HG03103 (cell line): Measurements from ENCODE around the gene ZNF839.
"Not testable (repeated sequence)": the region's sequence is repeated elsewhere in the genome, so short reads cannot be mapped to it uniquely, and the experiment has no call there.

Experiments used
- ATAC-seq: cut with Tn5 transposase; IDR thresholded peaks from one replicate; pipeline ENCODE4 v1.9.1; 2021; ENCODE audit warnings: low read depth; ENCODE audit not compliant: unreplicated experiment

ZNF839 gene

DNA sequence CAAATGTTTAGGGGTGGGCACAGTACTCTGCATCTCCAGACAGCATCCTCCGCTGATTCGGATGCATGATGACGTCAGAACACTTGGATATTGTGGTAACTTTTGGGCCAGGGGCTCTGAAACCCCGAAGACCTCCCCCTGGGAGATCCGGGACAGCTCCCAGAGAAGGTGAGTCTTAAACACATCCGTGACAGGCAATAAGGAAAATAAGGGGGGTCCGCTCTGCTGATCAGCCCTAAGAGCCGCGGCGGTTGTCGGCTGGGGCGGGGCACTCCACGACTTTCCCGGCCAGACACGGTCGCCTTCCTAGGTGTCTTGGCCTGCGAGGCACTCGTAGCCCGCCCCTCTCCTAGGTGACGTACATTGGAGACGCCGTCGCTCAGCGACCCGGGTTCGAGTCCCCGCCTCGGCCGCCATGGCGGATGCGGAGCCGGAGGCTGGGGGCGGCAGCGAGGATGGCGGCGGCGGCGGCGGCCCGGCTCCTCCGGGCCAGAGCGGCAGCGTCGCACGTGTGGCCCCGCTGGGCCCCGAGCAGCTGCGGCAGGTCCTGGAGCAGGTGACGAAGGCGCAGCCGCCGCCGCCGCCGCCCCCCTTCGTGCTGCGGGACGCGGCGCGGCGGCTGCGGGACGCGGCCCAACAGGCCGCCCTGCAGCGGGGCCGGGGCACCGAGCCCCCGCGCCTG, at the start of gene ZNF839:
TSS of gene ZNF839 (plus strand) at position 396 of the 682 bp plus-strand sequence. CDS start at position 416, 20 bp downstream.
- peak; percentile 62 for ATAC-seq

DNA sequence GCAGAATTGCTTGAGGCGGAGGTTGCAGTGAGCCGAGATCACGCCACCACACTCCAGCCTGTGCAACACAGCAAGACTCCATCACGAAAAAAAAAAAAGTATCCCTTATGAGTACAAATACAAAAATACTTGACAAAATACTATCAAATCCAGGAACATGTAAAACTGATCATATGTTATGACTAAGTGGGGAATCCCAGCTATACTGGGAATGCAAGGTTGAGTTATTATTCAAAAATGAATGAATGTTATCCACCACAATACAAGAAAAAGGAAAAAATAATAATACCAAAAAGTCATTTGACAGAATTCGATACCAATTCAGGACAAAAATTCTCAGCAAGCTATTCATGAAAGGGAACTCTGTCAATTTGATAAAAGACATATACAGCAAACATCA, 47.2 kb upstream of the ZNF839 start:
- no peak for ATAC-seq

DNA sequence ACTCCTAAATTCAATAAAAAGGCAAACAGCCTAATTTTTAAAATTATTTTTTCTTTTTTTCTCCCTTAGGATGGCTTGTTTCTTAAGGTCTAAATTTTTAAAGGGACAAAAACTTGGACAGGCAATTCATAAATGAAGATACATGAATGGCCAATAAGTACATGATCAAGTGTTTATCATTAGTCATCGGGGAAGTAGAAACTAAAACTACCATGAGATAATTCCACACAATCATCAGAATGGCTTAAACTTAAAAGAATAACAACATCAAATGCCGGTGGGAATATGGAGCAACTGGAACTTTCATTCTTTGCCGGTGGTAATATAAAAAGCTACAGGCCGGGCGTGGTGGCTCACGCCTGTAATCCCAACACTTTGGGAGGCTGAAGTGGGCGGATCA, 43.7 kb upstream of the ZNF839 start:
- ATAC-seq, result no peak

DNA sequence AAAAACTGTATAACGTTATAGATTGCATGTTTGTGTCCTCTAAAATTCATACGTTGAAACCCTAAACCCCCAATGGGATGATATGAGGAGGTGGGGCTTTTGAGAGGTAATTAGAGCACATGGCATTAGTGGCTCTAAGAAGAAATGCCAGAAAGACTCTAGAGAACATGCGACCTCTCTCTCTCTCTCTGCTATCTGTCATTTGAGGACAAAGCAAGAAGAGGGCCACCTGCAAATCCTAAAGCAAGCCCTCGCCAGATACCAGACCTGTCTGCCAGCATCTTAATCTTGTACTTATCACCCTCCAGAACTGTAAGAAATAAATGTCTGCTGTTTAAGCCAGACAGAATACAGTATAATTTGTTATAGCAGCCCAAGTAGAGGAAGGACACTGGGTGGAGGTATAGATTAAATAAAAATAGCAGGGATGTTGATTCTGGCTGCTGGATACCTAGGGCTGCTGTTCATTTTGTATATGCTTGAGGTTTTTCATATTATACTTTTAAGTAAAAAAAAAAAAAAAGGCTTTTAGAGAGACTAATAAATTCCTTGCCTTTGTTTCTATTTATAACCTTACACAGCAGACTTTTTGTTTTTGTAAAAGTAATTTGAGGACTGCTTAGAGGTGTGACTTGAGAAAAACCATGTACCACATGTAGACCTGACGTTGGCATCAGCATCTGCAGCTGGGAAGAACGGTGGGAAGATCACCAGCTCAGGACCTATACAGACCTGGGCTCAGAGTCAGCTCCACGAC, 41.5 kb upstream of the ZNF839 start:
- no peak for ATAC-seq

DNA sequence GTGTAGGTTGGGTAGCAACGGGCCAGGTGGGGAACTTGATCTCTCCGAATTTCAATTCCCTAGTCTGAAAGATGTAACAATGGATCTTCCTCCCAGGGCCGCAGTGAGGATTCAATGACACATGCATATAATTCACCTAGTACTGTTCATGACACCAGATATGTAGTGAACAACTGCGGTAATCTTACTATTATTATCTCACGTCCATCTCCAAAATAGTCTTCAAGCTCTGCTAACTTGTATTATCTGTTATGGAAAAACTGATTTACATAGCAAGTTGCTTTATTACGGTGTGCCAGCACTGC, 41.0 kb upstream of the ZNF839 start:
- ATAC-seq, result no peak

DNA sequence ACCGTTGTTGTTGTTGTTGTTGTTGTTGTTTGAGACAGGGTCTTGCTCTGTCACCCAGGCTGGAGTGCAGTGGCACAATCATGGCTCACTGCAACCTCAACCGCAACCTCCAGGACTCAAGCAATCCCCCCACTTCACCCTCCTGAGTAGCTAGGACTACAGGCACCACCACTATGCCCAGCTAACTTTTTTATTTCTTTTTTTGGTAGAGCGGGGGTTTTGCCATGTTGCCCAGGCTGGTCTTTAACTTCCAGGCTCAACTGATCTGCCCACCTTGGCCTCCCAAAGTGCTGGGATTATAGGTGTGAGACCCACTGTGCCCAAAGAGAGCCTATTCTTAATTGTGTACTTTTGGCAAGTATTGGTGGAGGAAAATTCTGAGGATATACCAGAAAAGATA, 40.3 kb upstream of the ZNF839 start:
- no peak for ATAC-seq

DNA sequence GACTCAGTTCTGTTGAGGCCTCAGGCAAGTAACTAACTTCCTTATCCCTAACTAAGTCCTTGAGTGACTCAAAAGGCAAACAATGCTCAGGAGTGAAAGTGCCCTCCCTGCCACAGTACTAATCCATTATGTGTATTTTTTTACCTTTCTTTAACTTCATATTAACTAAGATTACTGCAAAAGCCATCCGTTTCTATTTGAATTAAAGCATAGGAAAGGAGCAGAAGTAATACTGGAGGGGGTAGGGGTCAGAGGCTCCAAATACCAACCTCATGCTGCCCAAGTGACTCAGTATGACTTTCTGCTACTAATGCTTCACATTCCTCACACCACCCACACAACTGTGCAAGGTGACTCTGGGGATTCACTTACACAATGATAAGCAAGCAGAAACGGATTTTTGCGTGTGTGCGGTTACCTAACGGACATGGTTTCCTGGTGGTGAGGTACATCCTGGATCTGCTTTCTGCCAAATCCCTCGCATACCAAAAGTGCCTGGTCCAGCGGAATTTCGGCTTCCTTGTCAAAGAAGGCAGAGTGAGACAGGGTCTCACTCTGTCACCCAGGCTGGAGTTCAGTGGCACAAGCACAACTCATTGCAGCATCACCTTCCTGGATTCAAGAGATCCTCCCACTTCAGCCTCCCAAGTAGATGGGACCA, 39.7 kb upstream of the ZNF839 start:
- ATAC-seq, result no peak

DNA sequence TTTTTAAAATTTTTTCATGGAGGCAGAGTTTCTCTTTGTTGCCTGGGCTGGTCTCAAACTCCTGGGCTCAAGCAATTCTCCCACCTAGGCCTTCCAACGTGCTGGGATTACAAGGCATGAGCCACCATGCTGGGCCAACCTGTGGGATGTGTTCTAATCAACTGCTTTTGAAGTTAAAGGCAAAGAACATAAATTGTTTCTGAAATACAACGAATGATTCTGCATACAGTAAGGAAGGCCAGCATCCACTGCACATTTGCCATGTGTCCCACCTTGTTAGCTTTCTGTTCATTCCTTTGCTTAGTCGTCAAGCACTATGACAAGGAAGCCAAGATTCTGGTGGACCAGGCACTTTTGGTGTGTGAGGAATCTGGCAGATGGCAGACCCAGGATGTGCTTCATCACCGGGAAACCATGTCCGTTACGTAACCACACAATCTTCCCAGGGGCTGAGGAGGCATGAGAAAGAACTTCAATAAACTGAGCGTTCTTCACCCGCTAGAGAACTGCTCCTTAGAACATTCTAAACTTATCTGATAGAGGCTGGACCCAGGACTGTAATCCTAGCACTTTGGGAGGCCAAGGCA, 39.1 kb upstream of the ZNF839 start:
- no peak for ATAC-seq

DNA sequence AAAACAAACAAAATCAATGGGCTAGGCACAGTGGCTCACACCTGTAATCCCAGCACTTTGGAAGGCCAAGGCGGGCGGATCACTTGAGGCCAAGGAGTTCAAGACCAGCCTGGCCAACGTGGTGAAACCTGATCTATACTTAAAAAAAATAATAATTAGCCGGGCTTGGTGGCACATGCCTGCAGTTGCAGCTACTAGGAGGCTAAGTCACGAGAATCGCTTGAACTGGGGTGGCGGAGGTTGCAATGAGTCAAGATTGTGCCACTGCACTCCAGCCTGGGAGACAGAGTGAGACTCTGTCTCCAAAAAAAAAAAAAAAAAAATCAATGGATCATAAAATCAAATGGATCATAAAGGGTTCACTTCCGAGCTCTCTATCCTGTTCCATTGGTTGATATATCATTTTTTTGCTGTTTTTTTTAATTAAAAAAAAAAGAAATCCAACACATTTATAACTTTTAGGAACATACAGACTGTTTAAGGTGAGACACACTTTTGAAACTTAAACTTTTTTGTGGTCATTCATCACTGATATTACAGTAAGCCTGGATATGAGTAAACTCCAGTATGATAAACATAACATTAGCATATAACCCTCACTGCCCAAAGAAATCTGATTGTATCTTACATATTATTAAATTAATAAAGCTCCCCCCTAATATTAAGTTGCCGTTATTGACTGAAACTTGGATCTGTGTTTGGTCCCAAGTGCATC, 36.6 kb upstream of the ZNF839 start:
- ATAC-seq, result no peak

DNA sequence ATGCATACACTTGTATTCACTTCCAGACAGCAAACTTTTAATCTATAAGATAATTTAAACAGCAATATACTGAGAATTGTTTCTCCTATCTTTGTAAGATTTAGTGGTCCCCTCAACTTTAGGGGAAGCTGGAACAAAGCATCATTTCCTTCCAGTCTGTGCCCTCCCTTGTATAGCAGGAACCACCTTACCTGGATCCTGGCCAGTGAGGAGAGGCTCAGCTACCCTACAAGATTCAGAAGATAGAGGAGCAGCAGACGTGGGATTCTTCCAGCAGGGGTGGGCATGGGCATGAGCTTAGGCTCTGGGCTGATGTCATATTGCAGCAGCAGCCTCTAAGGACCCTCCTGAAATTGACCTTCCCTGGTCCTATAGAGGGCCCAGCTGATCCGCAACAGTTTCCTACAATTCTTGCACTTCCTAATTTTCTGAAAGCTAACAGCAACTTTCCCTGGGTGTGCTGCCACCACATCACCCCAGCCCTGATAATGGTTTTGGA, 35.9 kb upstream of the ZNF839 start:
- ATAC-seq, result no peak

DNA sequence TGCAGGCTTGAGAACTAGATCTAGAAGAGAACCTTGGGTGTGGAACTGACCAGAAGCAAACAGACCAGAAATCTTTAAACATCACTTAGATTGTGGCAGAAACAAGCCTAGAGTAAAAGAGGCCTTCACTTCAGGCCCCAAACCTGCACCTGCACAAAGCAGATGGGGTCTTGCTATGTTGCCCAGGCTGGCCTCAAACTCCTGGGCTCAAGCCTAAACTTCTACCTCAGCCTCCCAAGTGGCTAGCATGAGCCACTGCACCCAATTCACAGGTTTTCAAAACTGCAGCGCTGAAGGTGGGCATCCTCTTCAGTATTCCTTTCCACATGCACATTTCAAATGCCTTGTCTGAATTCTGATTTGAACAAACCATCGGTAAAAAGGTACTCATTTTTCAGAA, 34.4 kb upstream of the ZNF839 start:
- ATAC-seq, result no peak

DNA sequence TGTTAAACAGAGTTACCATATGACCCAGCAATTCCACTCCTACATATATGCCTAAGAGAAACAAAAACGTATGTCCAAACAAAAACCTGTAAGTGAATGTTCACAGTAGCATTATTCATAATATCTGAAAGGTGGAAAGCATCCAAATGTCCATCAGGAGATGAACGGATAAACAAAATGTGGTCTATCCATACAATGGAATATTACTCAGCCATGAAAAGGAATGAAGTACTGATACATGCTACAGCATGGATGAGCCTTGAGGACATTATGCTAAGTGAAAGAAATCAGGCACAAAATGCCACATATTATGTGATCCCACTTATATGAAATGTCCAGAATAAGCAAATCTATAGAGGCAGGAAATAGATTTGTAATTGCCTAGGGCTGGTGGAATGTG, 31.4 kb upstream of the ZNF839 start:
- no peak for ATAC-seq

DNA sequence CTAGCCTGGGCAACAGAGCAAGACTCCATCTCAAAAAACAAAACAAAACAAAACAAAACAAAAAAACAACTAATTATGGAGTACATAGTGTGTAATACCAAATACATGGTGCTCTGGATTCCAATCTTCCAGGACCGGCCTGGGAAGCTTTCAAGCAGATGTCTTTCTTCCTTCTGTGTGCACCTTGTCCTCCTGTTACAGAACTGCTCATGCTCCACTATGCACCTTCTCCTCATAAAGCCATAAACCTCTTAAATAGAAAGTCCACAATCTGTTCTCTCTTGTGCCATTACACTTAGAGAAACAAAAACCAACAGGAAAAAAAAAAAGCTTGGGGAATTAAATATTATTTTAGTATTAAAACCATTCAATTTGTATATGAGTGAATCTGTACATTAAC, 27.1 kb upstream of the ZNF839 start:
- ATAC-seq, result no peak

DNA sequence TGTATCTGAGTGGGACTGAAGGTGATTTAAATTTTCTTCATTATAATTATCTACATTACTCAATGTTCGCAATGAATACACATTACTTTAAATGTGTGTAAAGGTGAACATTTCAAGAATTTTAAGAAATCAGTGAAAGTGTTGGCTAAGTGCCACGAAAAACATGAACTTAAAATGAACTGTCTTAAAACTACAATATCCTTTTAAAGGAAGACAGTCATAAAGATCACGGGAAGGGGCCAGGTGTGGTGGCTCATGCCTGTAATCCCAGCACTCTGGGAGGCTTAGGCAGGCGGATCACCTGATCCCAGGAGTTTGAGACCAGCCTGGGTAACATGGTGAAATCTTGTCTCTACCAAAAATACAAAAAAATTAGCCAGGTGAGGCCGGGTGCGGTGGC, 25.8 kb upstream of the ZNF839 start:
- ATAC-seq, result no peak

DNA sequence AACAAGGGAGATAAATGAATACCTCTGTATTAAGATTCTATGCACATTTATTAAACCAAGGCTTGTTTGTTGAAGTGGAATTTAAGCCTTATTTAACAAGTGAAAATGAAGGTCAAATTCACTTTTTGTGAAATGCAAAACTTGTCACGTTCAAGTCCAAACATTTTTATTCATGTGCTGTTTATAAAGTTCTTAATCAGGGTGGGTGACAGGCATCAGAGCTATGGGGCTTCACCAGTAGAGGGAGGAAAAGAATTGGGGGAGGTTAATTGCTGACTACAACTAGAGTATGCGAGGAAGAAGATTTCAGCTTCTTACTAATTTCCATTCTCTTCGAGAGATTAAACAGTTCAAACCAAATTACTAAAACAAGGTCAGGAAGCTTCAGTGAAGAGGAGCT, 24.3 kb upstream of the ZNF839 start:
- ATAC-seq, result no peak

DNA sequence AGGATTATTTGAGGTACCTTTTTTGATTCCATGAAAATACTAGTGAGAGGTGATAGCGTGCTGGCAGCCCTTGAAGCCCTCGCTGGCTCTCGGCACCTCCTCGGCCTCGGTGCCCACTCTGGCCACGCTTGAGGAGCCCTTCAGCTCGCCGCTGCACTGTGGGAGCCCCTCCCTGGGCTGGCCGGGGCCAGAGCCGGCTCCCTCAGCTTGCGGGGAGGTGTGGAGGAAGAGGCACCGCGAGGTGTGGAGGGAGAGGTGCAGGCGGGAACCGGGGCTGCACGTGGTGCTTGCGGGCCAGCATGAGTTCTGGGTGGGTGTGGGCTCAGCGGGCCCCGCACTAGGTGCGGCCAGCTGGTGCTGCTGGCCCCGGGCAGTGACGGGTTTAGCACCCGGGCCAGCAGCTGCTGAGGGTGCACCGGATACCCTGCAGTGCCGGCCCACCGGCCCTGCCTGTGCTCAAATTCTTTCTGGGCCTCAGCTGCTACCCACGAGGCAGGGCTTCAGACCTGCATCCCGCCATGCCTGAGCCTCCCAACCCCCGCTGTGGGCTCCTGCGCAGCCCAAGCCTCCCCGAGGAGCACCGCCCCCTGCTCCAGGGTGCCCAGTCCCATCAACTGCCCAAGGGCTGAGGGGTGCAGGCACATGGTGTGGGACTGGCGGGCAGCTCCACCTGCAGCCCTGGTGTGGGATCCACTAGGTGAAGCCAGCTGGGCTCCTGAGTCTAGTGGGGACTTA, 21.9 kb upstream of the ZNF839 start:
- ATAC-seq, result no peak

DNA sequence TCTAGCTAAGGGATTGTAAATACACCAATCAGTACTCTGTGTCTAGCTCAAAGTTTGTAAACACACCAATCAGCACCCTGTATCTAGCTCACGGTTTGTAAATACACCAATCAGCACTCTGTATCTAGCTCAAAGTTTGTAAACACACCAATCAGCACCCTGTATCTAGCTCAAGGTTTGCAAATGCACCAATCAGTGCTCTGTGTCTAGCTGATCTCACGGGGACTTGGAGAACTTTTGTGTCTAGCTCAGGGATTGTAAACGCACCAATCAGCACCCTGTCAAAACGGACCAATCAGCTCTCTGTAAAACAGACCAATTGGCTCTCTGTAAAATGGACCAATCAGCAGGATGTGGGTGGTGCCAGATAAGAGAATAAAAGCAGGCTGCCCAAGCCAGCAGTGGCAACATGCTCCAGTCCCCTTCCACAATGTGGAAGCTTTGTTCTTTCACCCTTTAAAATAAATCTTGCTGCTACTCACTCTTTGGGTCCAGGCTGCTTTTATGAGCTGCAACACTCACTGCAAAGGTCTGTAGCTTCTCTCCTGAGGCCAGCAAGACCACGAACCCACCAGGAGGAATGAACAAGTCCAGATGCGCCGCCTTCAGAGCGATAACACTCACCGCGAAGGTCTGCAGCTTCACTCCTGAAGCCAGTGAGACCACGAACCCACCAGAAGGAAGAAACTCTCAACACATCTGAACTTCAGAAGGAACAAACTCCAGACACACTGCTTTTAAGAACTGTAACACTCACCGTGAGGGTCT, 21.1 kb upstream of the ZNF839 start:
- not testable (repeated sequence) for ATAC-seq

DNA sequence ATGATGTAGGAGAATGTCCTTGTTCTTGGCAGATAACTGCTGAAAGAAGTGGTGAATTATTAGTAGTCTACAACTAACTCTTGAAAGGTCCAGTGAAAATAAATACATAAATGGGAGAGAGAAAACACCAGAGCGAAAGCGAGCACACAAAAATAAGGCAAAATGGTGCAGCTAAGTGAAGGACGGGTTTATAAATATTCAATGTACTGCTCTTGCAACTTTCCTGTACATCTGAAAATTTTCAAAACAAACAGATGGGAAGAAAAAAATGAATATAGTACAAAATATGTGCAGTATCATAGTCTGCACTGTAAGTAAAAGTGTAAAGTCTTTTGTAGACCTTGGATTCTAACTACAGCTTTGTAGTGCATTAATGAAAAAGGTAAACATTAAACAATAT, 15.9 kb upstream of the ZNF839 start:
- ATAC-seq, result no peak
